GM20000 (cell line): Measurements from ENCODE around the gene HMX2.

Experiments used
- DNase-seq: peaks from one replicate; pipeline ENCODE4 v3.0.0; 2012; ENCODE audit warnings: low spot score
- TF ChIP-seq, protein P1 (sequence below): IDR thresholded peaks from 2 replicates; pipeline ENCODE4 v1.5.1; 2012; ENCODE audit warnings: mild to moderate bottlenecking, control low read depth; ENCODE audit errors: extremely low read depth, missing control alignments

The HMX2 gene

GRCh38 chr10:123187781-123188180 is 39.8 kb downstream of the HMX2 start:
- DNase-seq: no peak
- TF ChIP-seq, protein P1, sequence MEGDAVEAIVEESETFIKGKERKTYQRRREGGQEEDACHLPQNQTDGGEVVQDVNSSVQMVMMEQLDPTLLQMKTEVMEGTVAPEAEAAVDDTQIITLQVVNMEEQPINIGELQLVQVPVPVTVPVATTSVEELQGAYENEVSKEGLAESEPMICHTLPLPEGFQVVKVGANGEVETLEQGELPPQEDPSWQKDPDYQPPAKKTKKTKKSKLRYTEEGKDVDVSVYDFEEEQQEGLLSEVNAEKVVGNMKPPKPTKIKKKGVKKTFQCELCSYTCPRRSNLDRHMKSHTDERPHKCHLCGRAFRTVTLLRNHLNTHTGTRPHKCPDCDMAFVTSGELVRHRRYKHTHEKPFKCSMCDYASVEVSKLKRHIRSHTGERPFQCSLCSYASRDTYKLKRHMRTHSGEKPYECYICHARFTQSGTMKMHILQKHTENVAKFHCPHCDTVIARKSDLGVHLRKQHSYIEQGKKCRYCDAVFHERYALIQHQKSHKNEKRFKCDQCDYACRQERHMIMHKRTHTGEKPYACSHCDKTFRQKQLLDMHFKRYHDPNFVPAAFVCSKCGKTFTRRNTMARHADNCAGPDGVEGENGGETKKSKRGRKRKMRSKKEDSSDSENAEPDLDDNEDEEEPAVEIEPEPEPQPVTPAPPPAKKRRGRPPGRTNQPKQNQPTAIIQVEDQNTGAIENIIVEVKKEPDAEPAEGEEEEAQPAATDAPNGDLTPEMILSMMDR: no peak

DNA sequence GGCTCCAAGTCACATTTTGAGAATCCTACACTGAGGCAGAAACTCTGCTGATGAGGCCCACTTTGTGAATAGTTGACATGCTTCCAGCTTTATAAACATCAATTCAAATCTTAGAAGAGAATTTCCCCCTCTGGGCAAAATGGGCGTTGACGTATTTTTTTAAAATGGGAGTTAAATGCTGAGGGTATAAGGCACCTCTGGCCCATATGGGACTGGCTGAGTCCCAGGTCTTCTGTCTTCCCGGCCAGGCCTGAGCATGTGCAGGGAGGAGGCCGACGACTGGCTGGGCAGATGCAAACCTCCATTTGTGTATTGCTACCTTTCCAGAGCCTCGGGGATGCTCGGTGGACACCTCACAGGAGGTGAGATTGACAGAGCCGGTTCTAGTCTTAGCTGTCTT is 44.0 kb downstream of the HMX2 start:
- no peak for DNase-seq
- TF ChIP-seq, protein P1: no peak

DNA sequence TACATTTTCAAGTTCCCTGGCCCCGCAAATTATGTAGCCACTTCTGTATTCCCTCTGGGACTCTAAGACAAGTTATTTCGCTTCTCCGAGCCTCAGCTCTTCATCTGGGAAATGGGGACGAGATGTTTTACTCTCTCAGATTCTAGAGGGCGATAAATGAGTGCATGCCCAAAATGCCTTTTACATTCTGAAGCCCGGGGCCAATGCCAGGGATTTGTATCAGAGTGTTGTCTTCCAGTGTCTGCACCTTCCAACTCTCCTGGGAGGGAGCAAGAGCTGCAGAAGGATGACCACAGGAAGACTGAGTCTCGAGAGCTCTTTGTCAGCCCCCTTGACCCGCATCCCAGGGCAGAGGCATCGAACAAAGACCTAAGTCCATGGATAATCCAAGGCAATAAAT is 46.1 kb downstream of the HMX2 start:
- DNase-seq: no peak
- TF ChIP-seq, protein P1: no peak
